GM19395 (cell line): ENCODE measurements around the gene PREX1.
"Not testable (repeated sequence)": the region's sequence is repeated elsewhere in the genome, so short reads cannot be mapped to it uniquely, and the experiment has no call there.

Source experiments
- ATAC-seq: cut with Tn5 transposase; IDR thresholded peaks from one replicate; pipeline ENCODE4 v1.9.1; 2021; ENCODE audit warnings: mild to moderate bottlenecking, moderate library complexity; ENCODE audit not compliant: unreplicated experiment

PREX1 gene

DNA sequence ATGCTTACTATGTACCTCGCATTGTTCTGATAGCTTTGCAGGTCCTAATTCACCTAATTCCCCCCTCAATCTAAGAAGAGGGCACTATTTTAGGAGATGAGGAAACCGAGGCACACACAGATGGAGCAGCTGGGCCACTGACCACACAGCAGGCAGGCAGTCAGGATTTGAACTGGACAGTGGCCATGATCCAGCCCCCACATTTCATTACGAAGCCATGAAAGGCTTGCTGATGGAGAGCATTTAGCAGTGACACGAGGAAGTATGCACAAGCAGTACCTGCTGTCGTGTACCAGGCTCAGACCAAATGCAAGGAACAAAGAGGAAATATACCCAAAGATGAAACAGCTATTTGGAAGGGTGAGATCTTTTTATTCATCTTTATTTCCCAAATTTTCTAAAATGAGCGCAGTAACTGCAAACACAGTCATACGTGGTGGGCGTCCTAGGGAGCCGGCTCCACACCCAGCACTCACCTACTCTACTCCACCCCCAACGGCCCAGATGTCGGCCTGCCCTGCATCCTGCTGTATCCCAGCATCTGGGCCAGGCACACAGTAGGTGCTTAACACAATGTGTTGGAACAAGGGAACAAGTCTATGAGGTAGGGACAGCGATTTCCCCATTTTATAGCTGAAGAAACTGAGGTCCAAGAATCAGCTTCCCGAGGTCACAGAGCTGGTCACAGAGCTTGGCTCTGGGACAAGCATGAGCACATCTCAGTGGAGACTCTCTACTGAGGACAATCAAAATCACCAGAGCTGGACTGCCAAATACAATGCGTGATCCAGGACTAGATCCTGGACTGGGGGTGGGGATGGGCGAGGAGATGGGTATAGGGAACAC, 15.0 kb downstream of the PREX1 start:
- no peak for ATAC-seq

DNA sequence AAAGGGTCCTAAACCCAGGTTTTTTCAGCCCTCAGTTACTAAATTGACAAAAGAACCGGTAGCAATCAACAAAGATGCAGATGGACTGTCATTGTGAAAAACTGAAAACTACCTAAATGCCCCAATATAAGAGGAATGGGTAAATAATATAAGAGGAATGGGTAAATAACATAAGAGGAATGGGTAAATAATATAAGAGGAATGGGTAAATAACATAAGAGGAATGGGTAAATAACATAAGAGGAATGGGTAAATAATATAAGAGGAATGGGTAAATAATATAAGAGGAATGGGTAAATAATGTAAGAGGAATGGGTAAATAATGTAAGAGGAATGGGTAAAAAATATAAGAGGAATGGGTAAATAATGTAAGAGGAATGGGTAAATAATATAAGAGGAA, 15.7 kb downstream of the PREX1 start:
- ATAC-seq = not testable (repeated sequence)

DNA sequence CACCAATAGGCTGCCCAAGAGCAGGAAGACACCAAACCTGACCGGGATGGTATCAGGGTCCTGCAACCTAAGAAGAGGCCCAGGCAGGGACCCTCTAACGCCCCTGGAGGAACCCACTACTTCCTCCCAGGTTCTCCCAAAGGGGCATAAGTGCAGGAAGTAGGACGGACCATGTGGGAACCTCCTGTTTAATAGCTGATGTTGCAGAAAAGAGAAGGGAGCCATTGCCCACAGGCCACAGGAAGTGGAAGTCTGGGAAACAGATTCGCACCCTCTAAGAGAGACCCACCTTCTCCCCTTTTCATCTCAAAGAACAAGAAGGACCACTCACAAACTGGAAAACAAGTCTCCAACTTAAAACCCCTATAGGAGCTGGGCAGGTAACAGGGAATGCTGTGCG, 18.1 kb downstream of the PREX1 start:
- ATAC-seq = no peak

DNA sequence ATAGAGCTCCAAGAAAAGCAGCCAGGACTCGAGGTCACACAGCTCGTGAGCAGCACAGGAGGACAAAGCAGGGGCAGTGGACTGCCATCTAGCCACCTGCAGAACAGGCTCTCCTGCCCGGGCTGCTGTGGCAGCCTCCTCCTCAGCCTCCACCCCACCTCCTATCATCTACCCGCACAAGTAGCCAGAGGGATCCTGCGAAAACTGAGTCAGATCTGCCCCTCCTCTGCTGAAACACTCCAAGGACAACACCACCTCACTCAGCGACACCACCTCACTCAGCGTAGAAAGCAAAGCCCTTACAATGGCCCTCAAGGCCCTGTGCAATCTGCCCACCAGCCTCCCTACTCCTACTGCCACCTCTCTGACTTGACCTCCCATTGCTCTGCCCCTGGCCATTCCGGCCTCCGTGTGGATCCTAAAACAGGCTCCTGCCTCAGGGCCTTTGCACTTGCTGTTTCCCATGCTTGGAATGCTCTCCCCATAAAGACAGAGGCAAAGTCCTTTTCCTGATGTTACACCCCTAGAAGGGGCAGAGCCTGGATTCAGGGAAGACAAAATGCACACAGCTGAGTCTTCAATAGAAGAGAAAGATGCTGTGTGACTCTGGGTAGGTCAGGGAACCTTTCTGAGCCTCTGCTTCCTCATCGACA, 19.3 kb downstream of the PREX1 start:
- no peak for ATAC-seq

DNA sequence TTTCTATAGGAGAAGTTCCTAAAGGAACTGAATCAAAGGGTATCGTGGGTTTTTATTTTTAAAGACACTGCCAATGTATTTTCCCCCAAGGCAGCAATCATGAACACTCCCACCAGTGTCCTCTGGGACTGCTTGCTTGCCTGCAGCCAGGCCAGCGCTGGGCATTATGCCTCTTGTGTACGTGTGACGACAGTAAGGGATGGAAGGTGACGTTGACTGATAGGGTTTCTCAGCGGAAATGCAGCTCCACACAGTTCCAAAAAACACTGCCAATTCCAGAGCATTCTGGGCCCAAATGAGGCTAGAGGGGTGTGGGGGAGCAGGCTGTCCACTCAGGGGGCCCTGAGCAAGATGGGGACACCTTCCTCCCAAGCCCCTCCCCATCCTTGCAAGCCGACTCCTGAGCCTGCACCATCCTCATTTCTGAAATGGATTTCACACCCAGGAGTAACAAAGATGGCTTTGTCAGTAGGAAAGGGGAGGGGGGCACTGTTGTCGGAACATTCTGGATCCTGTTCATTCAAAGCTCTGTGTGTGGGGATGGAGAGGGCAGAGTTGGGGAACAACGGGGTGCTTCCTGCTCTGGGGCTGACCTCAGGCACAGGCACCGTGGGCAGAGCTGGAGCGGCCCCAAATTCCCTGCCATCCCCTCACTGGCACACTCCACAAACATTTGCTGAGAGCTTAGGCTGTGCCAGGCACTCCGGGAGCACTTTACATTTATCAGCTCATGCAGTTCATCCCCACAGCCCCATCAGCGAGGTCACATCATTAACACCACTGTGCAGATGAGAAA, 20.0 kb downstream of the PREX1 start:
- no peak for ATAC-seq

DNA sequence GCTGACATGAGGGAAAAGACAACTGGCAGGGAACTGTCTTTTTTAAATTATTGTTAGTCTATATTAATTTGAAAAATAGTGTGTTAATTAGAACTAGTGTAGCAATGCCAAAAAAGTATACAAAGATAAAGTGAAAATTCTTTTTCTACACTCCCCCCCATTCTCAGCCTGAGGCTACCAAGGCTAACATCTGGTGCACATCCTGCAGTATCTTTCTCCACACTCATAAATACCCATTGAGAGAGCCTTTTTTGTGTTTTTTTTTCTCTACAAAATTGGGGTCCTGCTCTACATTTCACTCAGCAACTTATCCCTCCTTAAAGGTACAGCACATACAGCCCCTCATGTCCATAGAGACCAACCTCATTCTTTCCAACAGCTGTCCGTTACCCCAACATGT, 20.7 kb downstream of the PREX1 start:
- ATAC-seq = no peak

DNA sequence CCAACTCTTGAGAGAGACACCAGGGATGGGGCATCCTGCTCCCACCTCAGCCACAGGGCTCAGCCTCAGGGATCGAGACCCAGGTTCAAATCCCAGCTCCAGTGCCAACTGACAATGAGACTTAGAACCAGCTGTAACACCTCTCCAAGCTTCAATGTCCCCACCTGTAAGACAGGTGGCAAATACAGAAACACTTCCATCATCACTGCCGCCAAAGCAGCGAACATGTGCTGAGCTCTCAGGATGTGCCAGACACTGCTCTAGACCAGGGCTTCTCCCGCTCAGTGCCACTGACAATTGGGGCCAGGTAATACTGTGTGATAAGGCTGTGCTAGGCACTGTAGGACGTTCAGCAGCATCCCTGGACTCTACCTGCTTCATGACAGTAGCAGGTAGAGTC, 22.1 kb downstream of the PREX1 start:
- no peak for ATAC-seq

- ATAC-seq = no peak
These were observed 22.5 kb downstream of the PREX1 start for GRCh38 chr20:48805286-48805685.

GRCh38 chr20:48804300-48804980, 23.4 kb downstream of the PREX1 start:
- no peak for ATAC-seq

DNA sequence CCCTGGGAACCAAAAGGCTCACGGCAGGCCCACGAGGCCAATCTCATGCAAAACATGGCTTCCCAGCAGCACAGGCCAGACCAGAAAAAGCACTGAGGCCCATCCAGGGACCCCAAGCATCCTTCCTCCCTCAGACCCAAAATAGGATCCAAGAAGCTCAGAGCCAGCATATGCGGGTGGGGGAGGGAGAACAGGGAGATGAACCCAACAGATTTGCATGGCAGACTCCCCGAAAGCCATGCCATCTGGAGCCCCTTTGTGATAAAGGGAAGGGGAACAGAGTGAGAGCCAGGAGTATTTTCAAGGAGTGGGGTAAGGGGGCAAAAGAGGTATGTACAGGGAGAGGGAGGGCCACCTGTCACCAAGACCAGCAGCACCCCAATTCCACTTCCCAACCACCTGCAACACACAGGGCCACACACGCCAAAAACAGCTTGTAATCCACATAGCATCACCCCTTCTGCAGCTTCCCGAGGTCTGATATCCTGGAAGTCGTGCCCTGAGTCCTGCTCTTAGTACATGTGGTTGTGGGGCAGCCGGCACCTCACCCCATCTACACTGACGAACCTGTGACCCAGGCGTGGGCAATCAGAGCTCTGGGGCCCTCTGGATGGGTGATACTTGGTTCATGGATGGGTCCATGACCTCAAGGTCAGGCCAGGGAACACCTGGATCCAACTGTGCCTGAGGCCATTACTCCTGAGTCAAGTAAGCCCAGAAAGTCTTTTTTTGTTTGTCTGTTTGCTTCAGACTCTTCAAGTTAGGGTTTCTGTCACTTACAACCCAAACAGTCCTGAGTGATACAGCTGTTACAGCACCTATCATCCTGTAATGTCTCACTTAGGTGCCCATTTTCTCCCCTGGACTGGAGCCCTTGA, 24.4 kb downstream of the PREX1 start:
- ATAC-seq = no peak

GRCh38 chr20:48802647-48803046, 25.2 kb downstream of the PREX1 start:
- ATAC-seq = no peak

DNA sequence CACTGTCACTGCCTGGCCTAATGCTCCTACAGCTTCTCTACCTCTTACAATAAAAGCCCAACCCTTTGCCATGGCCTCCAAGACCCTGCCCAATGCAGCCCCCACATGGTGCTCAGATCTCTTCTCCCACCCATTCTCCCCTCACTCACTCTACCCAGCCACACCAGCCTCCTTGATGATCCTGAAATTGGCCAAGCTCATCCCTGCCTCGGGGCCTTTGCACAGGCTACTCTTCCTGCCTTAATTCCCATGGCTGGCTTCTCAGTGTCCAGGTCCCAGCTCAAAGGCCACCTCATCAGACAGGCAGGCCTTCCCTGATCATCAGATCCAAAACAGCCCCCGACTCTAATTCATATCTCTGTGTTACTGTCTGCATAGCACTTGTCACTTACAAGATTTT, 25.6 kb downstream of the PREX1 start:
- ATAC-seq = no peak

DNA sequence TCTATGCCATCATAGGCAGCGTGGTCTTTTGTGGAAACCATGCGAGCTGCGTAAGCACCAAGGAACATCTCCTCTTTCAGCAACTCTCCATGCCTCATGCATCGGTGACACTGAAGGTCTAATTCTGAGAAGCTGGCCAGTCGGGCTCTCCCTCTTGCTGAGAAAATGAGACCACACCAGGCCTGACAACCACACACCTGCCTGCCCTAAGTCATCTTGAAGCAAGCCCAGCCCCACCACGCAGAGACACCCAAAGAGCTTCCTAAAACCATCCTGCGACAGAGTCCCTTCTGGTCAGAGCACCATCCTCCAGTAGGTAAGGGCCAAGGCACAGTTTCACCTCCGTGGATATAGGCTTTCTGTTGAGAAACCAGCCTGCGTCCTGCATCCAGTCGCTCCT, 26.6 kb downstream of the PREX1 start:
- ATAC-seq = no peak

DNA sequence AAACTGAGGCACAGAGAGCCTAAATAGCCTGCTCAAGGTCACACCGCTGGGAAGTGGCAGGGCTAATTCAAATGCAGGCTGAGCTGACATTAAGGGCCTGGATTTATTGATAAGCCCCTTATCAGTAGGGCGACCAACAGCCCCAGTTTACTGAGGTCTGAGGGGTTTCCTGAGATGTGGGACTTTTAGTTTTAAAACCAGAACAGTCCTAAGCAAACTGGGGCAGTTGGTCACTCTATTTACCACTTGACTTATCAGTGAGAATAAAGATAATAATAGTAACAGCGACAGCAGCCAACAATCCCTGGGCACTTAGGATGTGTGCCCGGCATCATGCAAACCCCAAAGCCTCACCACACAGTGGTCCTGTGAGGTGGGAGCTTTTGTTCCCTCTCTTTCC, 27.6 kb downstream of the PREX1 start:
- no peak for ATAC-seq

GRCh38 chr20:48799328-48800105, 28.3 kb downstream of the PREX1 start:
- no peak for ATAC-seq

GRCh38 chr20:48797850-48798747, 29.7 kb downstream of the PREX1 start:
- ATAC-seq = no peak

- ATAC-seq = no peak
These were observed 30.4 kb downstream of the PREX1 start for GRCh38 chr20:48797275-48797825.

GRCh38 chr20:48795732-48796131, 32.1 kb downstream of the PREX1 start:
- ATAC-seq = no peak
